Stimulated activated CD8-positive, alpha-beta memory T cell treated with anti-CD3 and anti-CD28 coated beads, Interleukin-7, amount 100 ng/mL, for 48 hours (primary cell): ENCODE data around the gene TOP3B.
"Not testable (repeated sequence)": the region's sequence is repeated elsewhere in the genome, so short reads cannot be mapped to it uniquely, and the experiment has no call there.

Source experiments
- DNase-seq, 2 donors: peaks; one replicate each; pipeline ENCODE4 v3.0.0-alpha.2; 2020; ENCODE audit warnings: low read depth in 1 of 2; ENCODE audit errors: extremely low read depth in 1 of 2

Gene TOP3B

GRCh38 chr22:21927174-21927823, 55.3 kb downstream of the TOP3B start:
- DNase-seq, result no peak

GRCh38 chr22:21926728-21927127, 55.9 kb downstream of the TOP3B start:
- DNase-seq, result no peak

DNA sequence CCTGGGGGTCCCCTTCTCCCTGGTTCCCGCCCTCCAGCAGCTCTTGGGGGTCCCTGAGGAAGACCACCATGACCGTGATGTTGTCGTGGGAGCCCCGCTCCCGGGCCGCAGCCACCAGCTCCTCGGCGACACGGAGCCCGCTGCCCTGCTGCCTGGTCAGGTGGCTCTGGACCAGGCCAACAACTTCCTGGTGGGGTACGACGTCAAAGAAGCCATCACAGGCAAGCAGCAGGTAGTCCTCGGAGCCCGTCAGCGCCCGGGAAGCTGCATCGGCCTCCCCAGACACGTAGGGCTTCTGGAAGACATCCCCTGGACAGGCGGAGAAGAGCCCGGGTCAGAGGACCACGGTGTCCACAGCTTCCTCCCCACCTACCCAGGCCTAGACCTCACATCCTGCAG, 59.4 kb downstream of the TOP3B start:
- DNase-seq, result no peak

- DNase-seq, result no peak
Observed at GRCh38 chr22:21922370-21923162, 60.0 kb downstream of the TOP3B start.

GRCh38 chr22:21921729-21922128, 60.9 kb downstream of the TOP3B start:
- DNase-seq, result no peak

DNA sequence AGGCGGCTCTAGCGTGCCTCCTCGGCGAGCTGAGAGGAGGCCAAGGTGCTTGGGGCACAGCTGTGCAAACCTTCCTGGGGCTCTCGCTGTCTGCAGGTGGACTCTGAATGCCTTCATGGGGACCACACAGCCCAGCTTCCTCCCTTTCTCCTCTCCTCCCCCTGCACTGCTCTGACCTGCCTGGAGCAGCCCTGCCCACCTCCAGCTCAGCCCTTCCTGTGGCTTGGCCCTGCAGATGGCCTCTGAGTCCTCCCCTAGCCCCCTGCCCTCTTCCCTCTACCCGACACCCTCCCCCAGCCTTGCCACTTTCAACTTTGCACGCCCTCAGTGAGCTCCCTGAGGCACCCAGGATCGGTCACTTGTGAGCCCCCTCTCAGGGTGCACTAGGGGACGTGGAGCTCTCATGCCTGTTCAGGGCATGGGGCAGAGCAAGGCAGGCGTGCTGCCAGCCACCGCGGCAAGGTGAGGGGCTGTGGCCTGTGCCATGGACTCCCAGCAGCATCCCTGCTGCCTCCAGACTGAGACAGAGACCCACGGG, 61.3 kb downstream of the TOP3B start:
- no peak for DNase-seq

DNA sequence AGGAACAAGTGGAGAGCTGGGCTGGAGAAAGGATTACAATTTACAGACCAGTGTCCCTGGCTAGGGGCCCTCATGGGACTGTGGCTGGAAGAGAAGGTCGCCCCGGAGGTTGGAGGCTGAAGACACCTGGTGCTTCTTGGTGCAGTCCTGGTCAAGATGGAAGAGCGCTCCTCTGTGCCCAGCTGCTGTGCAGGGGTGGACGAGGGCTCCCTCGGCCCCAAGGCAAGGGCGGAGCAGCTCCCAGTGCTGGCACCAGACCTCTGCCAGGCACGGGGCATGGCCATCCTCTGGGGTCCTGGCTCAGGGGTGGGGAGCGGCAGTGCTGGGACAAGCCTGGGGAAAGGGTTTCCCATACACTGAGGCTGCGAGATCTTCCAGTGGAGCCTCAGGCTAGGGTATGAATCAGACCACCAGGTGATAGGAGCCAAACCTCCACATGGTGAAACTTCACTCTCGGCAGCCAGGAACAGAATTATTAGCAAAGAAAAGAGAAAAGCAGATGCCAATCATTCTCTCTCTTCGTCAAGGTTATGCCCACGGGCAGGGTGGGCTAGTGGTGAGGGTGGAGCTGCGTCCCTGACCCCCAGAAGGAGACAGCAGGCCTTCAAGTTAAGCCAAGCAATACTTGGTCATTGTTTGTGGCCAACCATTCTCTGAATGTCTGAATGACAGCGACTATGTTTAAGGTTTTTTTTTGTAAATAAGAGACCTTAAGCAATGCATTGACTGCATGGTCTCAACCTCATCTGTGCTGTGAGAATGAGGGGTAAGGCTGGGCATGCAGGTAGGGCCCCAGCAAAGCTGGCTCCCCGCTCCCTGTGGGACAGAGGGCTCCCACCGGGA, 62.0 kb downstream of the TOP3B start:
- no peak for DNase-seq

DNA sequence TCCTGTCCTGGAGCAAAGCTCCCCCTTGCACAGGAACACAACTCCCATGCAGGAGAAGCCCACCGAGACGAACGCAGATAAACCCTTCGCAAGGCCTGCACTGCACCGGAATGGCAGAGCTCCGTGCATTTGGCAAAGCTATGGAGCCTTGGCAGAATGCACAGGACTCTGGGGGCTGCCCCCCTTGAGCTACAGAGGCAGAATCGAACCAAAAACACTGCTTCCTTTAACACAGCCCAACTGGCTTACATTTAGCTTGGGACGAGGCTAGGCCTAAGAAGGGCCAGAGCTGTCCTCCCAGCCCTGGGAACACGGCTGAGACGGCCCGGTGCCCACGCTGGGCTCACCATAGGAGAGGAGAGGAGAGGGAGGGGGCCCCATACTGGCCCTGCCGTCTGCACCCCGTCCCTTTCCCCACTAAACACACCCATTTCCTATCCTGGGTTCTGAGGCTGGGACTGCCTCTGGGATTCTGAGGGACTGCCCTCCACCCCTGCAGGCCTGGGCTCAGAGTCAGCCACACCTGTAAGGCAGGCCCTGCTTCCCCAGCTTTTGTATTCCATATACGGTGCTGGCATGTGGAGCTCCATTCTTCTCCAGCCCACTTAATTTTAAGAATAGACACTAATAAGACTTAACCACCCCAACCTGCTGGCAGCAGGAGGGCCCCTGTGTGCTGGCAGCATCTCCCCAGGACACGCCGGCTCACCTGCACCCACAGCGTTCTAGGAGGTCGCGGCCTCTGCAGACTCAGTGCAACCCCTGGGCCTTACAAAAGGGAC, 62.9 kb downstream of the TOP3B start:
- DNase-seq, result no peak

- no peak for DNase-seq
Observed at GRCh38 chr22:21918466-21919185, 64.0 kb downstream of the TOP3B start.

DNA sequence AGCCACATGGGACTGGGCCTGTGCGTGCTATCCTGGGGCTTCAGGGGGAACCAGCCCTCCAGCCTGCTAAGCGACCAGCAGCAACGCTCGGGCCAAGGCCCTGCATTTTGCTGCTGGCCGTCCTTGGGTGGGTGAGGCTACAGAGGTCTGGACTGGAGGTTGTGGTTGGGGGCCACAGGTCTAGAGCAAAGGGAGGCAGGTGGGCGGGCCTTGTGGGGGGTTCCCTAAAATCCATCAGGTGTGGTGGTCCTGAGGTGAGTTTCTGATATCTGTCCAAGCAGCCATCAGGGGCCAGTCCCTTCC, 64.7 kb downstream of the TOP3B start:
- DNase-seq, result no peak

- no peak for DNase-seq
Observed at GRCh38 chr22:21917181-21917958, 65.2 kb downstream of the TOP3B start.

GRCh38 chr22:21916309-21916918, 66.2 kb downstream of the TOP3B start:
- DNase-seq, result no peak

GRCh38 chr22:21915624-21916308, 66.8 kb downstream of the TOP3B start:
- DNase-seq, result no peak

DNA sequence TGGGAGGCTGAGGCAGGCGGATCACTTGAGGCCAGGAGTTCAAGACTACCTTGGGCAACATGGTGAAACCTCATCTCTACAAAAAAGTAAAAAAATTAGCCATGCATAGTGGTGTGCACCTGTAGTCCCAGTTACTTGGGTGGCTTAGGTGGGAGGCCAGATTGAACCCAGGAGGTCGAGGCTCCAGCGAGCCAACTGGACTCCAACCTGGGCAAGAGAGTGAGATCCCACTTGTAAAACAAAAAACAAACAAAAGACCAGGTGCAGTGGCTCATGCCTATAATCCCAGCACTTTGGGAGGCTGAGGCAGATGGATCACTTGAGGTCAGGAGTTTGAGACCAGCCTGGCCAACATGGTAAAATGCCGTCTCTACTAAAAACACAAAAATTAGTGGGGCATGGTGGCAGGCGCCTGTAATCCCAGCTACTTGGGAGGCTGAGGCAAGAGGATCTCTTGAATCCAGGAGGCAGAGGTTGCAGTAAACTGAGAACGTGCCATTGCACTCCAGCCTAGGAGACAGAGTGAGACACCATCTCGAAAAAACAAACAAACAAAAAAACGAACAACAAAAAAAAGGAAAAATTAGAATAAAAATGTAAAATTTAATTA, 68.4 kb downstream of the TOP3B start:
- DNase-seq, result not testable (repeated sequence)

- DNase-seq, result not testable (repeated sequence)
Observed at GRCh38 chr22:21910367-21910766, 72.2 kb downstream of the TOP3B start.

DNA sequence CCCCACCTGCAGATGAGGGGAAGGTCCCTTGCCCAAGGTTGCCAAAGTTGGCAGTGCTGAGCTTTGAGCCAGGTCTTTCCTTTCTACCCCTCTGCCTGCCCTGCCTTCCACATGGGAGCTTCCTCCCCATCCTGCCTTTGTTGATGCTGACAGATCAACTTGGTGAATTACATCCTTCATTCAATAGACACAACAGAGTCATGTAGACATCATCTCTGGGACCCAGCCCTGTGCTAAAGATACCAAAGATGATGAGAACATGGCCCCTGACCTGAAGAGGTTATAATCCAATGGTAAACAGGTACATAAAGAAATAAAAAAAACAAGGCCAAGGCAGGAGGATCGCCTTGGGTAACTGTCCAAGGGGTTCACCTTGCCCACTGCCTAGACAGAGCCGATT, 72.7 kb downstream of the TOP3B start:
- no peak for DNase-seq

- DNase-seq, result no peak
Observed at GRCh38 chr22:21907638-21908522, 74.7 kb downstream of the TOP3B start.
